Upper lobe of left lung (tissue), 6 donors: ENCODE data around the gene NMNAT1. TPM values are rescaled to one million over a fixed set of nuclear protein-coding genes. Genes with fewer than 3 reads are reported as not detected.

ENCODE experiments used
- ATAC-seq, 2 donors: fragments of 200-7000 bp; cut with Tn5 transposase; one replicate each; pipeline ENCODE4 v1.9.1; 2022; ENCODE audit warnings: mild to moderate bottlenecking in 2 of 2, moderate library complexity in 2 of 2; ENCODE audit not compliant: low FRiP score in 2 of 2
- DNase-seq, 2 donors: peaks; one replicate each; pipeline ENCODE4 v3.0.0-alpha.2; 2019 to 2020
- H3K27ac ChIP-seq, 4 donors: fragments of 200-600 bp; sonication (generic); one replicate each; pipeline ENCODE4 v1.5.1; 2016 to 2019
- H3K27me3 ChIP-seq, 4 donors: fragments of 200-600 bp; sonication (generic); one replicate each; pipeline ENCODE4 v1.5.1; 2017 to 2019
- H3K36me3 ChIP-seq, 4 donors: fragments of 200-600 bp; sonication (generic); one replicate each; pipeline ENCODE4 v1.5.1; 2016 to 2019
- H3K4me1 ChIP-seq, 4 donors: fragments of 200-600 bp; sonication (generic); one replicate each; pipeline ENCODE4 v1.5.1; 2018 to 2019
- H3K4me3 ChIP-seq, 4 donors: fragments of 200-600 bp; sonication (generic); one replicate each; pipeline ENCODE4 v1.5.1; 2017 to 2019; ENCODE audit warnings: mild to moderate bottlenecking in 2 of 4, moderate library complexity in 1 of 4
- H3K9me3 ChIP-seq, 4 donors: fragments of 200-600 bp; sonication (generic); one replicate each; pipeline ENCODE4 v1.5.1; 2018 to 2019
- CTCF ChIP-seq, 6 experiments: fragments of 450-650 bp in 4 of 6; fragments of 200-600 bp in 2 of 6; sonication (generic) in 2 of 6; IDR thresholded peaks; one replicate each; pipeline ENCODE4 v1.5.1; 2016 to 2019; ENCODE audit warnings: antibody characterized with exemption in 6 of 6
- EP300 ChIP-seq, 4 donors: sonication (generic); formaldehyde crosslinking; IDR thresholded peaks; one replicate each; pipeline ENCODE4 v1.5.1; 2017; ENCODE audit warnings: antibody characterized with exemption in 4 of 4, control low read depth in 2 of 4
- POLR2A ChIP-seq, 4 donors: fragments of 450-650 bp; IDR thresholded peaks; one replicate each; pipeline ENCODE4 v1.5.1; 2016 to 2017; ENCODE audit warnings: antibody characterized with exemption in 4 of 4, mild to moderate bottlenecking in 2 of 4
- POLR2AphosphoS5 ChIP-seq, 2 donors: sonication (generic); formaldehyde crosslinking; IDR thresholded peaks; one replicate each; pipeline ENCODE4 v1.5.1; 2017; ENCODE audit warnings: antibody characterized with exemption in 2 of 2
- WGBS, 2 donors: methylation state at CpG; one replicate each; pipeline ENCODE4 v1.1.5; 2017 to 2018; 5-methylcytosine and 5-hydroxymethylcytosine counted together
- total RNA-seq, 6 donors: library from RNA; depleted of rRNA in 4 of 6; stranded (reverse); fragments of >200 nt in 4 of 6; gene quantifications; one replicate each; pipeline versions ENCODE4 v1.1.0 to v1.2.1, GENCODE V29; 2016 to 2021
- donor health status: DM: no; HTN: no; CAD: no; lungs with moderate emphysema.
- donor health status: DM: no; HTN: yes; CAD: no; lungs with severe emphysema.

Gene NMNAT1
- total RNA-seq: 10 to 100 TPM in 3 of 6 donors, 1 to 10 TPM in 3; 4.6 to 13.6 (median 8.5) TPM

- peak; percentile 99 to 100 for ATAC-seq
- Histone ChIP-seq H3K27me3 (no peaks in the 10 kb centered on the region), H3K4me1 (peaks cover 14 to 23% (median 18%) of the 10 kb centered on the region in 4 donors), H3K27ac (peak within 1 kb of the TSS; percentile 81 to 93 (median 88)), H3K36me3 (peaks cover 0 to 3% (median under 1%) of the 10 kb centered on the region in 4 donors), H3K4me3 (peak within 1 kb of the TSS; percentile 65 to 91 (median 75)), H3K9me3 (no peaks in the 10 kb centered on the region)
- DNase-seq: peak; percentile 95 to 98
- peak in 1 of 6 experiments; percentile 17 for TF ChIP-seq CTCF (IDR thresholded peaks at IDR 0.05)
- peak in 1 of 4 donors; percentile 21 for TF ChIP-seq EP300 (IDR thresholded peaks at IDR 0.05)
- peak; percentile 91 to 94 for TF ChIP-seq POLR2AphosphoS5 (IDR thresholded peaks at IDR 0.05)
- TF ChIP-seq POLR2A (IDR thresholded peaks at IDR 0.05): peak; percentile 72 to 87 (median 80)
- 0% methylated on average over 16 to 30 of the region's 53 CpGs for WGBS, 2 donors
Observed at GRCh38 chr1:9942939-9943788, at the start of gene NMNAT1, which contains the start of gene LZIC. Gene NMNAT1, plus strand, starts transcription at chr1:9943475. Its CDS starts 28,599 bp downstream, at chr1:9972074. Gene LZIC, minus strand, starts transcription at chr1:9943391. Its CDS starts 6,772 bp downstream, at chr1:9936619.

- 82 to 96% methylated on average over 3 of the region's 3 CpGs for WGBS, 2 donors
- H3K4me3 ChIP-seq: no peak overlapping the region
- ATAC-seq (no peak), DNase-seq (no peak)
- H3K9me3 ChIP-seq: no peaks in the 10 kb centered on the region
- H3K4me1 ChIP-seq: peaks cover 37 to 57% (median 47%) of the 10 kb centered on the region in 4 donors
- no peaks in the 10 kb centered on the region for H3K27me3 ChIP-seq
- peak overlapping the region; percentile 72 to 84 (median 78) for H3K27ac ChIP-seq
- no peak for TF ChIP-seq POLR2A (IDR thresholded peaks at IDR 0.05)
- no peak for TF ChIP-seq POLR2AphosphoS5 (IDR thresholded peaks at IDR 0.05)
- no peak for TF ChIP-seq EP300 (IDR thresholded peaks at IDR 0.05)
- no peak for TF ChIP-seq CTCF (IDR thresholded peaks at IDR 0.05)
- H3K36me3 ChIP-seq: no peaks in the 10 kb centered on the region
Observed at GRCh38 chr1:9894115-9894514, 49.2 kb upstream of the NMNAT1 start.

- H3K27ac ChIP-seq: peak overlapping the region; percentile 75 to 91 (median 86)
- ATAC-seq (peak; percentile 92 to 95), DNase-seq (peak in 1 of 2 donors; percentile 97)
- H3K9me3 ChIP-seq: no peaks in the 10 kb centered on the region
- no peaks in the 10 kb centered on the region for H3K27me3 ChIP-seq
- peak overlapping the region in 3 of 4 donors; percentile 27 to 41 (median 38) for H3K4me3 ChIP-seq
- TF ChIP-seq CTCF (IDR thresholded peaks at IDR 0.05) (peak in 3 of 6 experiments; percentile 30 to 42 (median 35)), EP300 (IDR thresholded peaks at IDR 0.05) (peak; percentile 4 to 98 (median 70)), POLR2AphosphoS5 (IDR thresholded peaks at IDR 0.05) (peak; percentile 85 to 91), POLR2A (IDR thresholded peaks at IDR 0.05) (peak in 3 of 4 donors; percentile 63 to 87 (median 64))
- peaks cover 25 to 40% (median 34%) of the 10 kb centered on the region in 4 donors for H3K4me1 ChIP-seq
- no peaks in the 10 kb centered on the region for H3K36me3 ChIP-seq
- 32 to 43% methylated on average over 13 to 18 of the region's 18 CpGs for WGBS, 2 donors
Observed at GRCh38 chr1:9900142-9901043, 42.9 kb upstream of the NMNAT1 start.

- DNase-seq: peak in 1 of 2 donors; percentile 94
- 47 to 51% methylated on average over 2 to 9 of the region's 9 CpGs for WGBS, 2 donors
- peak; percentile 46 to 92 for ATAC-seq
Observed at GRCh38 chr1:9901148-9902059, 41.9 kb upstream of the NMNAT1 start.

More at GRCh38 chr1:9901148-9902059, 41.9 kb upstream of the NMNAT1 start:
- TF ChIP-seq POLR2AphosphoS5 (IDR thresholded peaks at IDR 0.05) (peak; percentile 22 to 59), EP300 (IDR thresholded peaks at IDR 0.05) (peak in 2 of 4 donors; percentile 29 to 62), POLR2A (IDR thresholded peaks at IDR 0.05) (peak in 1 of 4 donors; percentile 28), CTCF (IDR thresholded peaks at IDR 0.05) (no peak)
- no peaks in the 10 kb centered on the region for H3K27me3 ChIP-seq
- peak overlapping the region in 2 of 4 donors; percentile 38 to 41 for H3K4me3 ChIP-seq
- H3K4me1 ChIP-seq: peaks cover 25 to 39% (median 32%) of the 10 kb centered on the region in 4 donors
- peak overlapping the region; percentile 75 to 91 (median 86) for H3K27ac ChIP-seq
- no peaks in the 10 kb centered on the region for H3K36me3 ChIP-seq
- no peaks in the 10 kb centered on the region for H3K9me3 ChIP-seq
